Embryonic facial prominence (tissue), 1 donor: ENCODE measurements around the gene CHST4.
"Not testable (repeated sequence)": the region's sequence is repeated elsewhere in the genome, so short reads cannot be mapped to it uniquely, and the experiment has no call there.

Source experiments
- DNase-seq: peaks from one replicate; pipeline ENCODE4 v3.0.0-alpha.2; 2016; ENCODE audit errors: extremely low spot score

CHST4 gene

GRCh38 chr16:71569621-71570020, 43.4 kb downstream of the CHST4 start:
- no peak for DNase-seq

GRCh38 chr16:71570144-71570543, 43.9 kb downstream of the CHST4 start:
- no peak for DNase-seq

GRCh38 chr16:71572497-71573116, 46.4 kb downstream of the CHST4 start:
- no peak for DNase-seq

- DNase-seq, result no peak
These were observed 47.3 kb downstream of the CHST4 start for GRCh38 chr16:71573387-71574094.

GRCh38 chr16:71574702-71575101, 48.5 kb downstream of the CHST4 start:
- no peak for DNase-seq

- DNase-seq, result no peak
These were observed 50.7 kb downstream of the CHST4 start, which contains the start of gene TAT for GRCh38 chr16:71576971-71577370. Gene TAT (minus strand): TSS chr16:71577092. CDS start chr16:71576415, 677 bp downstream.

- not testable (repeated sequence) for DNase-seq
These were observed 56.3 kb downstream of the CHST4 start for GRCh38 chr16:71582553-71582848.

- no peak for DNase-seq
These were observed 58.5 kb downstream of the CHST4 start for GRCh38 chr16:71584543-71585317.

GRCh38 chr16:71585318-71585703, 59.1 kb downstream of the CHST4 start:
- DNase-seq, result no peak
